ENCODE data around the gene FAM174C.

Gene FAM174C

GRCh38 chr19:1266916-1267476 is 8.3 kb upstream of the FAM174C start:
- Histone ChIP-seq H3K36me3 (peaks cover 24% of the 10 kb centered on the region), H3K4me3 (ENCODE audit: low read depth, low read length) (peak overlapping the region; percentile 54), H3K9me3 (ENCODE audit: severe bottlenecking) (no peaks in the 10 kb centered on the region), H3K27me3 (ENCODE audit: insufficient read depth, low read depth, severe bottlenecking) (no peaks in the 10 kb centered on the region), H3K27ac (peak overlapping the region; percentile 73)
- peak; percentile 94 for TF ChIP-seq CTCF (IDR thresholded peaks at IDR 0.05; ENCODE audit: low read depth, low read length)
- DNase-seq, result peak; percentile 68

- H3K27me3 ChIP-seq (ENCODE audit: insufficient read depth, low read depth, severe bottlenecking), result no peaks in the 10 kb centered on the region
- no peaks in the 10 kb centered on the region for H3K9me3 ChIP-seq (ENCODE audit: severe bottlenecking)
- peaks cover 30% of the 10 kb centered on the region for H3K36me3 ChIP-seq
- H3K27ac ChIP-seq, result peak overlapping the region; percentile 70
- H3K4me3 ChIP-seq (ENCODE audit: low read depth, low read length), result peak overlapping the region; percentile 54
- TF ChIP-seq CTCF (IDR thresholded peaks at IDR 0.05; ENCODE audit: low read depth, low read length), result no peak
- peak; percentile 47 for DNase-seq
Measured at GRCh38 chr19:1267477-1268225, 7.7 kb upstream of the FAM174C start.

GRCh38 chr19:1268226-1269064 is 6.9 kb upstream of the FAM174C start:
- Histone ChIP-seq H3K36me3 (peaks cover 38% of the 10 kb centered on the region), H3K27me3 (ENCODE audit: insufficient read depth, low read depth, severe bottlenecking) (no peaks in the 10 kb centered on the region), H3K27ac (peak overlapping the region; percentile 70), H3K9me3 (ENCODE audit: severe bottlenecking) (no peaks in the 10 kb centered on the region), H3K4me3 (ENCODE audit: low read depth, low read length) (peak overlapping the region; percentile 54)
- no peak for DNase-seq
- TF ChIP-seq CTCF (IDR thresholded peaks at IDR 0.05; ENCODE audit: low read depth, low read length), result no peak

- H3K9me3 ChIP-seq (ENCODE audit: severe bottlenecking), result no peaks in the 10 kb centered on the region
- DNase-seq, result peak; percentile 99
- H3K27ac ChIP-seq, result peak within 1 kb of the TSS; percentile 93
- peaks cover 44% of the 10 kb centered on the region for H3K36me3 ChIP-seq
- no peaks in the 10 kb centered on the region for H3K27me3 ChIP-seq (ENCODE audit: insufficient read depth, low read depth, severe bottlenecking)
- TF ChIP-seq CTCF (IDR thresholded peaks at IDR 0.05; ENCODE audit: low read depth, low read length), result no peak
- peak within 1 kb of the TSS; percentile 76 for H3K4me3 ChIP-seq (ENCODE audit: low read depth, low read length)
Measured at GRCh38 chr19:1269065-1269477, 6.3 kb upstream of the FAM174C start, which contains the start of gene CIRBP. Gene CIRBP, plus strand, starts transcription at chr19:1269332. Its CDS starts 1,602 bp downstream, at chr19:1270934.

- no peak for TF ChIP-seq CTCF (IDR thresholded peaks at IDR 0.05; ENCODE audit: low read depth, low read length)
- Histone ChIP-seq H3K27me3 (ENCODE audit: insufficient read depth, low read depth, severe bottlenecking) (no peaks in the 10 kb centered on the region), H3K4me3 (ENCODE audit: low read depth, low read length) (peak overlapping the region; percentile 76), H3K9me3 (ENCODE audit: severe bottlenecking) (no peaks in the 10 kb centered on the region), H3K36me3 (peaks cover 50% of the 10 kb centered on the region), H3K27ac (peak overlapping the region; percentile 93)
- DNase-seq, result peak; percentile 86
Measured at GRCh38 chr19:1269478-1270212, 5.7 kb upstream of the FAM174C start.

Data from WERI-Rb-1 (cell line).